HG02943 (cell line): ENCODE measurements around the gene MRPS10.

Experiments used
- ATAC-seq: cut with Tn5 transposase; IDR thresholded peaks from one replicate; pipeline ENCODE4 v1.9.1; 2021; ENCODE audit warnings: mild to moderate bottlenecking, low read depth, moderate library complexity; ENCODE audit not compliant: unreplicated experiment

Gene MRPS10

DNA sequence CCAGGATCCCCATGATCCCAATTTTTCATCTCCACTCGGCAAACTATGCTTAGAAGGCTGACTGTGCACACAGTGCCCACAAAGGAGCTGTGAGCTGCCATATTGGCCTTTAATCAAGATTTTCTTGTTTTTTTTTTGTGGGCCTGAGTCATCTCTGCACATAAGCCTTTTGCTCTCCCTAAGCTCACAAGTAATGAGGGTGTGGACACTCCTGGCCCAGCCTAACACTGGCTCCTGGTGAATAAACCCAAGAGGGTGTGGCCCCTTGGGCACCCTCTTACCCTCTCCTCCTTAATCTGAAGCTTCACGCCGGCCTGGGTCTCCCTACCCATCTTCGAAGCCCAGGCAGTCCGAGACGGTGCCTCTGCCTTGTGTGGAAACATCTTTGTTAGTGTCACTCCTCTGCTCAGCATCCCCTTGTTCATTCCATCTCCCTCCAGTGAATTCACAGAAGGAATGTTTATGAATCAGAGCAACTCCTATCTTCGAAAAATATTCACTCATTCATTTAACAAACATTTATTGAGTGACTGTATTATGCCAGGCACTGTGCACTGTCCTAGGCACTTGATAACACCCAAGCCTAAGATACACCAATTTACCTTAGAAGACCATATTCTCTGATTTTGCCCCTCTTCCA lies 22.2 kb upstream of the MRPS10 start:
- ATAC-seq, result no peak

- ATAC-seq, result no peak
These were observed 21.7 kb upstream of the MRPS10 start for GRCh38 chr6:42239333-42239732.

DNA sequence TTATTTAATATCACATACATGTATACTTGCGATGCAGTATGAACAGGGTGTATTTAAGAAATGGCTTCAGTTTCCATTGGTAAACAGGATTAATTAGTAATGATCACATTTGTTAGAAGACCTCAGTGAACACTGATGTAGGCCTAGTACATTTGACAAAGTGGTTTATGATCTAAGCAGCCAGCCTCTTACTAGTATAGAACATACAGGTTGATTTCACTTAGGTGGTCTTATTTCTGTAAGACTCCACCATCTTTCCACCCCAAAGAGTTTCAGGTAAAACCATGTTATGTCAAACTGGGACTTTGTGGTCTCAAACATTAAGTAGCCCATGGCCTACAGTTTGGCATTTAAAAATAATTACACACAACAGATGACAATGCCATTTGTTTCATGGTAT lies 20.2 kb upstream of the MRPS10 start:
- no peak for ATAC-seq

DNA sequence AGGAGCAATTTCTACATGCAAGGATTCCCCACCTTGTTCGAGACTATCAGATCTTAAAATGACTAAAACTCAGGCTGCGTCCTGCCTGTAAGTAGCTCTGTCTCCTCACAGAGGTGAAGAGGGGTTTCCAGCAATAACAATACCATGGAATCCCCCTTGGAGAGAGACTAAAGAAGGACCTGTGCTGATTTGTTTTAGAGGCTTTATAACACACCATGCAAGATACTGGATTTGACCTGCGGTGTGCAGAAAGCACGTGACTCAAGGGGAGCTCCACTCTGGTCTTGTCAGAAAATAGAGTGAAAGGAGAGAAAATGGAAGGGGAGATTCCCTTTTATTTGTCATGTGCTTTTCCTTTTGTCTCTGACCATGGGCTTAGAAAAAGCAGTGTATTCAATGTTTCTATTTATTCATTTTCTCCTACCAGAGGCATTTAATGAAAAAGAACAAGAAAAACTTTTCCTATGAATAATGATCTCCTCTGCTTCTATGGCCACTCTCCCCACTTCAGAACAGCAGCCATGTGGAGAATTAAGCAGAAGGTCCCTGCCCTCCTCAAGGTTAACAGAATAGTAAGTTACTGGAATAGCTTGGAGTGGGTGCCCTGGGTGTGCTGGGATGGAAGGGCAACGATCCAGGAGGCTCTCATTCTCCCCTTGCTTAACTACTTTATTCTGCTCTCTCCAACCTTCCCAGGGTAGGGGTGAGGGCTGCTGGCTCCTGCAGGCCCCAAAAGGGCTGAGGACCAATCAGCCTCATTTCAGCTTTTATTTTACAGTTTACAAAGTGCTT lies 19.2 kb upstream of the MRPS10 start:
- no peak for ATAC-seq

GRCh38 chr6:42236030-42236429 lies 18.4 kb upstream of the MRPS10 start:
- no peak for ATAC-seq

DNA sequence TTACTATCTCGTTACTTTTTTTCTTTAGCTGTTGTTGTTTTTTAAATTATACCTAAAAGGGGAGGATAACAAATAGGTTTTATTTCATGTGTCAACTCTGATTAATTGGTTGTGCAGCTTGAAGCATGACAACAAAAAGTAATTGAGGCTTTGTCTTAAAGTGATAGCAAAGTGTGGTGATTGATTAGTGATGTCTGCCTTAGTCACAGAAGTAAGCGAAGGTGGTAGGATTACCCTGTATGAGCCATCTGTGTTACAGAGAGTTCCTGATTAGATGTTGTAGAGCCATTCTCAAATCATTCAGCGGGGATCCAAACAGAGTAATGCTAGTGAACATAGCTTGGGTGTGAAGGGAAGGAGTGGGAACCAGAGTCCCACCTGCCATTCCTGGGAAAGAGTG lies 14.4 kb upstream of the MRPS10 start:
- no peak for ATAC-seq

- ATAC-seq, result no peak
These were observed 13.0 kb upstream of the MRPS10 start for GRCh38 chr6:42230345-42231321.

- no peak for ATAC-seq
These were observed 12.0 kb upstream of the MRPS10 start for GRCh38 chr6:42229506-42230119.

- no peak for ATAC-seq
These were observed 10.6 kb upstream of the MRPS10 start for GRCh38 chr6:42228305-42228704.

DNA sequence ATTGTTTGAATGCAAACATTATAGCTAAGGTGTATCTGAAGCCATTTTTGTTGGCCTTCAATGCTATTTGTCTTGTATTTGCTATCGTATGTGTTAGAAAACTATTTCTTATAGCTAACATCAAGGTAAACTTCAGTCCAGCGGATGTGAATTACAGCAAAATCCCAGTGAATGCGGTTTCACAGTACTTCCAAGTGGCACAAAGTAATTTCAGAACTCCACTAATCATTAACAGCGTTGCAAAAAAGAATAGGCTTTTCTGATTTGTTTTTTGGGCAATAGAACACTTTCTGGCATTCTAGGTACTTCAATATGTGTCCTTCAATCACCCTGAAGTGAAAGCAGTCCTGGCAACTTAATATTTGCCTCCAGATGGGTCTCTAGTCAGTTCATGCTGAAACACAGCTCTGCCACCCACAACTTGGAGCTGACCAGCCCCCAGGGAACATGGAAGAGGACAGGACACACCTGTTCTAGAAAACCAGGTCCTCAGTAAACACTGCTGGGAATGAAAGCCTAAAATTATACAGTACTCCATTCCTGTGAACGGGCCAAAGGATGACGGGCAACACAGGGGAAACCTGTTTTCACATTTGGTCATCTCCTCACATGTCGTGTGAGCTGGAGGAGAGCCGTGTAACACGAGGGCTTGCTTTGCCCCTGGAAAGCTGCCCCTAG lies 9.7 kb upstream of the MRPS10 start:
- no peak for ATAC-seq

- no peak for ATAC-seq
These were observed 9.0 kb upstream of the MRPS10 start for GRCh38 chr6:42226645-42227143.

GRCh38 chr6:42226161-42226611 lies 8.5 kb upstream of the MRPS10 start:
- no peak for ATAC-seq

- ATAC-seq, result no peak
These were observed 7.8 kb upstream of the MRPS10 start for GRCh38 chr6:42225419-42225818.

DNA sequence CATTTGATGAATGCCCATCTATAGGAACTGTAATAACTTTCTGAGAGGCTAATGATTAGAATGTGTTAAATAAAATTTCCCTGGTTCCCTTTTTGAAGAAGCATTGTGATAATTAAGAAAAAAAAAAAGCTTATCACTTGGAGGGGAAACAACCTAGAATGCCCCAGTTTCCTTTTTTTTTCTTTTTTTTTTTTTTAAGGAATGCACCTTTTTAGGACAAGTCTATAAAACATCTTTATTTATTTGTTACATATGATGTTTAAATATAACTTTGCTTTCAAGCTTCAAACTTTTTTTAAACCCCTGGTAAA lies 7.3 kb upstream of the MRPS10 start:
- ATAC-seq, result no peak

DNA sequence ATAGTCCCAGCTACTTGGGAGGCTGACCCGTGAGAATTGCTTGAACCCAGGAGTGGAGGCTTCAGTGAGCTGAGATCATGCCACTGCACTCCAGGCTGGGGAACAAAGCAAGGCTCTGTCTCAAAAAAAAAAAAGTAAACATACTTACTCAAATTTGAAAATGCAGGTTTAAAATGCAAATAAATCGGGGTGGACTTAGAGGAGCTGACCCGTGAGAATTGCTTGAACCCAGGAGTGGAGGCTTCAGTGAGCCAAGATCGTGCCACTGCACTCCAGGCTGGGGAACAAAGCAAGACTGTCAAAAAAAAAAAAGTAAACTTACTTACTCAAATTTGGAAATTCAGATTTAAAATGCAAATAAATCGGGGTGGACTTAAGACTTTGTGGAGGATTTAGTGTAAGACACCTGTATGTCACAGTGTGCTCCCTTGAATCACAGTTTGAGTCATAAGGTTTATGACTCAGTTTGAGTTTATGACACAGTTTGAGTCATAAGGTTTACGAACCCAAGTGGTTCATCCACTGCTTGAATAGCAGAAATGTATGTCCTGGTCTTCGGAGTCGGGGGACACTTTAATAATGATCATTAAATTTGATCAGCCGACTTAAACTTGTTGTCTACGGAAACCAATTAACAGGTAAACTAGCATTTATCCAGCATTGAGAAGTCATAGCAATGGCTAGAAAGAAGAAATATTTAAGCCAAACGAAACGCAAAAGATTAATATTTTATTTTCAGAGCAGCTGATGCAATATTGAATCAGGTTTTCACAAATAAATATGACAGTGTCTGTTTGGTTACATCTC lies 6.8 kb upstream of the MRPS10 start:
- ATAC-seq, result no peak

DNA sequence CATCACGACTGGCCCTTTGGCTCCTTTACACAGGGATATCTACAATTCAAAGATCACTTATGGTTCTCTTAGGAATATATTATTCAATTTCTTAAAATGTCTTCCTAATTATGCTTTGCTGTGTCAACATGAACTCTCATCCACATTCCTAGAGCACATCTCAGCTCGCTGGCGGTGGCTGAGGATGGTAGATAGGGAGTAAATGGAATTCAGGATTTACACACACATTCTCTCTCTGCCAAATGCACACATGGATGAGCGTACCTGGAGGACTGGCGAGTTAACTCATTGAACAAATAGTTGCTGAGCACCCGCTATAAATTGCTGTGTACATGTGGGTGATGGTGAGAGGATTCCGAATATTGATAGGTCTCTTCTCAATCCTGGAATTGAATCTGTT lies 4.8 kb upstream of the MRPS10 start:
- no peak for ATAC-seq

DNA sequence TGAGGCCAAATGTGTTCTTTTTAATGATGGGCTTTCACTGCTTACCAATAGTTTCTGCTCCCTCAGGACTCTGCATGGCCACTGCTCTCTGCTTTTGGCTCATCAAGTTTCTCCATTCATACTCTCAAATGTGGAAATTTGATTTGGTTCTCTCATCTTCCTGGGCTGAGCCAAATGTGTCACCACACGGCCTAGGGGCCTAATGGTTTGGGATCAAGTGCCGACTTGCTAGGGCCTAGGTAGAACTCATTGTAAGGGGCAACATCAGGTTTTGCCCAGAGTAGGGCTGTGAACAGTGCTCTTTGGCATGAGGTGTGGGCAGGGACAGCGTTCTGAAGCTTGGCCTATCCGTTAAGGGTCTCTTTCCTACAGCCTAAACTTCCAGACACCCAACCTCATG lies 3.9 kb upstream of the MRPS10 start:
- ATAC-seq, result no peak

GRCh38 chr6:42220807-42221206 lies 3.1 kb upstream of the MRPS10 start:
- ATAC-seq, result no peak

DNA sequence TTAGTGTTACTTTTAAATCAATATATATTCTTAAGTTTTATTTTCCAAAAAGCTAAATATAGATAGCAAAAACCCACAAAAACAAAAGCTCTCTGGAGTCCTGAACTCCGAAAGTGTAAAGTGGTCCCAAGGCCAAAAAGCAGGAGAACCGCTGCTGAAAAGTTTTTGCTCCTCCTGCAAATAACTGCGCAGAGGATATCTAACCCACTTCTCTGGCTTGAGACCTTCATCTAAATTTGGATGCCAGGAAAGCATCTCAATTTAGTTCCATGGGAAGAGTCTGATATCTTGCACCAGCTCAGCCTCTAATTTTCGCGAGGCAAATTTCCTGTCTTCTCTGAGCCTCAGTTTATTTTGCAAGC lies 523 bp downstream of the MRPS10 start:
- ATAC-seq, result no peak
